HepG2 (cell line): Measurements from ENCODE around the gene MME. TPM values are rescaled to one million over a fixed set of nuclear protein-coding genes. Genes with fewer than 3 reads are reported as not detected.

Experiments used
- ATAC-seq: fragments of 200-7000 bp; cut with Tn5 transposase; 3 replicates; pipeline ENCODE4 v1.9.1; 2020; ENCODE audit warnings: mild to moderate bottlenecking, moderate library complexity
- BruUV-seq: library from RNA; stranded (reverse); fragments of 400-500 nt; replicated peaks from 2 replicates; lab custom pipeline; 2021; lab: Mats Ljungman, UMichigan
- CTCF ChIA-PET: fragments of 300-600 bp; formaldehyde crosslinking; extraction: SDS; loops from one replicate; lab custom pipeline; 2021; ENCODE audit warnings: low total read pairs, inconsistent platforms, low intra/inter-chr PET ratio; lab: Yijun Ruan, JAX
- POLR2A ChIA-PET: fragments of 350-600 bp; sonication (Branson Sonifier 250); formaldehyde crosslinking; loops from one replicate; lab custom pipeline; 2020; ENCODE audit warnings: antibody characterized with exemption, inconsistent platforms; lab: Yijun Ruan, JAX
- DNase-seq: peaks from one replicate; pipeline ENCODE4 v3.0.0-alpha.2; 2015; ENCODE audit warnings: low spot score
- FAIRE-seq: peaks from 3 replicates; lab custom pipeline; 2011; peaks lifted over from hg19 to GRCh38; lab: Jason Lieb, UNC
- H2AFZ ChIP-seq: one replicate; pipeline ENCODE4 v1.6.1; 2011; ENCODE audit warnings: low read length, inconsistent platforms
- H3K27ac ChIP-seq: fragments of 300-600 bp; 3 replicates; pipeline ENCODE4 v1.8.0; 2011; ENCODE audit warnings: mixed run types, mild to moderate bottlenecking, mixed read lengths, low read length, inconsistent platforms; ENCODE audit not compliant: insufficient read depth; ENCODE audit errors: extremely low read length
- H3K27me3 ChIP-seq, 2 experiments: fragments of 200-600 bp in 1 of 2; 2 replicates in 1 of 2; 3 replicates in 1 of 2; pipeline versions ENCODE4 v1.6.0 to v1.8.0; 2011; ENCODE audit warnings: low read length in 2 of 2, mild to moderate bottlenecking in 2 of 2, moderate library complexity in 2 of 2, inconsistent platforms in 1 of 2; ENCODE audit not compliant: insufficient read depth in 2 of 2, control insufficient read depth in 1 of 2
- H3K36me3 ChIP-seq, 2 experiments: fragments of 200-600 bp in 1 of 2; replicated peaks in 1 of 2; 2 replicates in 1 of 2; 3 replicates in 1 of 2; pipeline versions ENCODE4 v1.5.1 to v1.8.0; 2011; ENCODE audit warnings: low read length in 2 of 2, inconsistent platforms in 1 of 2; ENCODE audit not compliant: insufficient read depth in 2 of 2, control insufficient read depth in 1 of 2
- H3K4me1 ChIP-seq: 2 replicates; pipeline ENCODE4 v1.5.1; 2012; ENCODE audit warnings: low read length, inconsistent platforms; ENCODE audit not compliant: insufficient read depth
- H3K4me2 ChIP-seq: 2 replicates; pipeline ENCODE4 v1.6.0; 2011; ENCODE audit warnings: low read depth, low read length, inconsistent platforms
- H3K4me3 ChIP-seq, 3 experiments: fragments of 200-600 bp in 1 of 3; sonication (generic), shearing (Covaris generic) in 1 of 3; replicated peaks in 1 of 3; 2 replicates each; pipeline ENCODE4 v1.5.1; 2011 to 2016; ENCODE audit warnings: low read length in 3 of 3, inconsistent platforms in 2 of 3, low read depth in 2 of 3, mild to moderate bottlenecking in 2 of 3, control low read depth in 1 of 3, mixed read lengths in 1 of 3; ENCODE audit not compliant: insufficient read depth in 1 of 3
- H3K79me2 ChIP-seq: one replicate; pipeline ENCODE4 v1.6.1; 2011; ENCODE audit warnings: low read length, inconsistent platforms; ENCODE audit not compliant: insufficient read depth
- H3K9ac ChIP-seq: 2 replicates; pipeline ENCODE4 v1.6.0; 2011; ENCODE audit warnings: mild to moderate bottlenecking, low read depth, low read length, inconsistent platforms; ENCODE audit not compliant: insufficient read depth
- H3K9me3 ChIP-seq: 2 replicates; pipeline ENCODE4 v1.5.1; 2012; ENCODE audit warnings: mild to moderate bottlenecking, low read length
- H4K20me1 ChIP-seq: 2 replicates; pipeline ENCODE4 v1.6.0; 2011; ENCODE audit warnings: inconsistent platforms, mild to moderate bottlenecking, low read length, moderate library complexity; ENCODE audit not compliant: insufficient read depth
- AGO2 ChIP-seq: fragments of 200-400 bp; formaldehyde crosslinking; optimal IDR thresholded peaks from 2 replicates; pipeline ENCODE3; 2017; ENCODE audit warnings: mild to moderate bottlenecking, low read depth, low read length, moderate library complexity
- AHR ChIP-seq: IDR thresholded peaks from 2 replicates; pipeline ENCODE4 v1.6.1; 2018; ENCODE audit warnings: missing genetic modification reagents, missing compliant biosample characterization
- DNMT3B ChIP-seq: conservative IDR thresholded peaks from 2 replicates; pipeline ENCODE4 v1.6.1; 2016; ENCODE audit warnings: missing biosample characterization, control low read depth
- IRF2 ChIP-seq: IDR thresholded peaks from 2 replicates; pipeline ENCODE4 v1.6.1; 2018; ENCODE audit warnings: missing genetic modification reagents, missing compliant biosample characterization
- MAF1 ChIP-seq: sonication (generic); formaldehyde crosslinking; IDR thresholded peaks from 2 replicates; pipeline ENCODE4 v1.5.0; 2020; ENCODE audit warnings: missing genetic modification reagents, borderline replicate concordance
- NR2F6 ChIP-seq, 2 experiments: IDR thresholded peaks; 2 replicates each; pipeline ENCODE4 v1.6.1; 2016; ENCODE audit warnings: antibody characterized with exemption in 1 of 2, mild to moderate bottlenecking in 1 of 2
- PHF20 ChIP-seq: sonication (generic); formaldehyde crosslinking; IDR thresholded peaks from 2 replicates; pipeline ENCODE4 v1.5.0; 2020; ENCODE audit warnings: mild to moderate bottlenecking, missing genetic modification reagents
- PITX1 ChIP-seq: sonication (generic); formaldehyde crosslinking; IDR thresholded peaks from 2 replicates; pipeline ENCODE4 v1.5.1; 2020; ENCODE audit warnings: mild to moderate bottlenecking, missing genetic modification reagents
- RAD51 ChIP-seq: fragments of 450-650 bp; IDR thresholded peaks from 2 replicates; pipeline ENCODE4 v1.6.1; 2016; ENCODE audit warnings: borderline replicate concordance
- TOPORS ChIP-seq: sonication (generic); formaldehyde crosslinking; IDR thresholded peaks from 2 replicates; pipeline ENCODE4 v1.8.0; 2023; ENCODE audit warnings: mild to moderate bottlenecking, missing genetic modification reagents
- TP53 ChIP-seq: sonication (generic); formaldehyde crosslinking; conservative IDR thresholded peaks from 2 replicates; pipeline ENCODE4 v1.4.0; 2020; ENCODE audit warnings: missing genetic modification reagents
- ZBTB7A ChIP-seq: sonication (generic); formaldehyde crosslinking; IDR thresholded peaks from 2 replicates; pipeline ENCODE4 v1.8.0; 2022; ENCODE audit warnings: mild to moderate bottlenecking, missing genetic modification reagents
- ZNF326 ChIP-seq: sonication (generic); formaldehyde crosslinking; IDR thresholded peaks from 2 replicates; pipeline ENCODE4 v1.4.0; 2020; ENCODE audit warnings: missing genetic modification reagents, borderline replicate concordance
- ZNF33B ChIP-seq: sonication (generic); formaldehyde crosslinking; IDR thresholded peaks from 2 replicates; pipeline ENCODE4 v1.5.1; 2020; ENCODE audit warnings: mild to moderate bottlenecking, missing genetic modification reagents
- ZNF619 ChIP-seq: sonication (generic); formaldehyde crosslinking; IDR thresholded peaks from 2 replicates; pipeline ENCODE4 v1.4.0; 2020; ENCODE audit warnings: mild to moderate bottlenecking, missing genetic modification reagents
- ZNF790 ChIP-seq: sonication (generic); formaldehyde crosslinking; IDR thresholded peaks from 2 replicates; pipeline ENCODE4 v1.8.0; 2022; ENCODE audit warnings: missing genetic modification reagents, mild to moderate bottlenecking, borderline replicate concordance
- in situ Hi-C: cut with HindIII; loops from 2 replicates; pipeline ENCODE4 v1.10.0; 2017; ENCODE audit warnings: low pct_unique_long_range_greater_than_20kb; ENCODE audit not compliant: extremely low pct_ligation_motif_present
- intact Hi-C: fragments of 100-400 bp; cut with micrococcal nuclease; formaldehyde crosslinking; loops from one replicate; pipeline ENCODE4 v1.10.0; 2022; ENCODE audit not compliant: unreplicated experiment
- polyA plus RNA-seq, 8 experiments: library from polyadenylated mRNA; depleted of rRNA in 3 of 8; stranded (reverse) in 7 of 8; unstranded in 1 of 8; fragments of >200 nt; fragmentation: Illumina TruSeq in 4 of 8; extraction: Trizol in 4 of 8; gene quantifications; 2 replicates each; pipeline versions ENCODE4 v1.2.1 to v1.2.3, GENCODE V29; 2011 to 2016; ENCODE audit warnings: low read depth in 4 of 8, missing spikeins in 1 of 8, mixed read lengths in 1 of 8; ENCODE audit not compliant: insufficient read depth in 1 of 8
- total RNA-seq, 5 experiments: library from RNA; depleted of rRNA; stranded (reverse); fragments of >200 nt; fragmentation: Illumina TruSeq; extraction: Trizol; gene quantifications; 2 replicates each; pipeline ENCODE4 v1.2.3, GENCODE V29; 2016; ENCODE audit warnings: low read depth in 1 of 5
- TF ChIP-seq, protein P1 (sequence below): IDR thresholded peaks from 2 replicates; pipeline ENCODE4 v1.6.1; 2016; ENCODE audit warnings: missing genetic modification reagents, missing compliant biosample characterization

The MME gene
- total and polyA plus RNA-seq, 2 of the 13 experiments (the other 11 are each of a cell fraction or from before 2014, with no cell fraction given), result not detected

DNA sequence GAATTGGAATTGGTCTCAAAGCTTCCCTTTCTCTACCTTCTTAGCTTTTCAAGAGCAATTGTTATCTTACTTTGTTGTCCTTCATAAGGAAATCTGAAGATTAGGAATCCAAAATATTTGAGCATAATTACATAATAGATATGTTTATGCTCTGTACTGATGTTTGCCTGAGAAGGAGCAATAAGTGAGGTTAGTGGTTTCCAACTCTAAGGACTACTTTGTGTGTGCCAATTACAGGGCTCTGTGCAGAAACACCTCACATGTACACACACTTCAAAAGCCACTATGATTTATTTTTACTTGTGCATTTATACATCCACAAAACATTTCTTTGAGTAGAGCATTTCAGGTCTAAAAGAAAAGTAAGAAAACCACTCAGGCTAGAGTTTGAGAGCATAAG is 49.9 kb downstream of the MME start:
- no peak overlapping the region for H3K4me2 ChIP-seq
- CTCF ChIA-PET, result no interaction called here
- H3K9ac ChIP-seq, result no peak overlapping the region
- POLR2A ChIA-PET, result no interaction called here
- no peak overlapping the region for H3K4me3 ChIP-seq
- DNase-seq (no peak), ATAC-seq (no peak), FAIRE-seq (no peak)
- no TSS peak for BruUV-seq
- no peaks in the 10 kb centered on the region for H3K79me2 ChIP-seq
- no peaks in the 10 kb centered on the region for H4K20me1 ChIP-seq
- no peak overlapping the region for H2AFZ ChIP-seq
- no peaks in the 10 kb centered on the region for H3K36me3 ChIP-seq
- H3K27ac ChIP-seq, result no peak overlapping the region
- in situ Hi-C loops (no loop called here), intact Hi-C loops (no loop called here)
- TF ChIP-seq TOPORS (CRISPR knock-in tag) (no peak), PITX1 (CRISPR knock-in tag) (no peak), TP53 (no peak), ZNF619 (no peak), RAD51 (no peak), AGO2 (no peak), ZNF33B (CRISPR knock-in tag) (no peak), PHF20 (CRISPR knock-in tag) (no peak), IRF2 (CRISPR knock-in tag) (no peak), MAF1 (no peak), DNMT3B (CRISPR knock-in tag) (no peak), ZNF790 (CRISPR knock-in tag) (no peak), NR2F6 (IDR thresholded peaks at IDR 0.05) (no peak), NR2F6 (CRISPR knock-in tag; IDR thresholded peaks at IDR 0.05) (no peak), ZNF326 (CRISPR knock-in tag) (no peak), ZBTB7A (CRISPR knock-in tag) (no peak), AHR (CRISPR knock-in tag) (no peak)
- TF ChIP-seq, protein P1, sequence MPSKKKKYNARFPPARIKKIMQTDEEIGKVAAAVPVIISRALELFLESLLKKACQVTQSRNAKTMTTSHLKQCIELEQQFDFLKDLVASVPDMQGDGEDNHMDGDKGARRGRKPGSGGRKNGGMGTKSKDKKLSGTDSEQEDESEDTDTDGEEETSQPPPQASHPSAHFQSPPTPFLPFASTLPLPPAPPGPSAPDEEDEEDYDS (CRISPR knock-in tag), result no peak
- H3K27me3 ChIP-seq, result no peaks in the 10 kb centered on the region
- no peaks in the 10 kb centered on the region for H3K9me3 ChIP-seq
- H3K4me1 ChIP-seq, result no peaks in the 10 kb centered on the region
